ENCODE data around the gene VWF. TPM values are rescaled to one million over a fixed set of nuclear protein-coding genes. Genes with fewer than 3 reads are reported as not detected.

VWF gene
- total and polyA plus RNA-seq, 2 of the 4 experiments (the other 2 are of a cell fraction), result under 0.01 to 0.09 TPM

GRCh38 chr12:5900076-5900475 lies 224.4 kb downstream of the VWF start:
- Histone ChIP-seq H2AFZ (replicated peaks; ENCODE audit: low read length, poor library complexity) (no peak overlapping the region), H3K4me3 (ENCODE audit: insufficient read depth, low read depth, low read length) (no peak overlapping the region), H4K8ac (ENCODE audit: low read depth in 2 of 2, low read length in 2 of 2) (no peak overlapping the region), H3K18ac (ENCODE audit: low read depth, low read length) (no peak overlapping the region), H3K9me1 (ENCODE audit: insufficient read depth, low read length) (no peaks in the 10 kb centered on the region), H4K91ac (ENCODE audit: insufficient read depth, low read depth, low read length) (no peak overlapping the region), H3K56ac (ENCODE audit: extremely low read depth, insufficient read depth, low read length) (no peak overlapping the region), H4K20me1 (ENCODE audit: insufficient read depth, low read length) (no peaks in the 10 kb centered on the region), H3K9me3 (ENCODE audit: control insufficient read depth, insufficient read depth, low read length) (no peaks in the 10 kb centered on the region), H3K36me3 (ENCODE audit: control insufficient read depth, insufficient read depth, low read length) (no peaks in the 10 kb centered on the region), H3K4me1 (ENCODE audit: control insufficient read depth, insufficient read depth, low read length) (no peaks in the 10 kb centered on the region), H2AK5ac (ENCODE audit: low read depth, low read length) (no peak overlapping the region), H3K4me2 (ENCODE audit: low read depth, low read length) (no peak overlapping the region), H2BK20ac (ENCODE audit: low read depth, low read length) (no peak overlapping the region), H2BK15ac (ENCODE audit: low read depth, low read length) (no peak overlapping the region), H3K27me3 (ENCODE audit: control insufficient read depth, insufficient read depth, low read length) (peaks cover 11% of the 10 kb centered on the region), H4K5ac (ENCODE audit: low read depth, low read length) (no peak overlapping the region), H2BK120ac (ENCODE audit: low read depth, low read length) (no peak overlapping the region), H2AK9ac (replicated peaks; ENCODE audit: low read depth, low read length, poor library complexity) (no peak overlapping the region), H3K9ac (ENCODE audit: low read depth, low read length) (no peak overlapping the region), H3K4ac (ENCODE audit: low read depth, low read length) (no peak overlapping the region), H2BK5ac (ENCODE audit: low read depth, low read length, poor library complexity, severe bottlenecking) (no peak overlapping the region), H3K27ac (ENCODE audit: insufficient read depth, low read length) (no peak overlapping the region), H3K79me1 (ENCODE audit: low read depth in 1 of 2, low read length in 2 of 2) (no peaks in the 10 kb centered on the region), H3K23ac (ENCODE audit: low read depth, low read length) (no peak overlapping the region), H3K14ac (replicated peaks; ENCODE audit: low read depth, low read length) (no peak overlapping the region)
- intact Hi-C loops (cut with micrococcal nuclease), result no loop called here
- DNase-seq (no peak), ATAC-seq (ENCODE audit: low read depth) (no peak)
- in situ Hi-C loops (cut with MboI; ENCODE audit: low sequenced_read_pairs), result no loop called here
- 17% methylated on average over 1 of the region's 4 CpGs; no CpG with 5 or more reads in 1 of the 2 experiments for WGBS, 2 experiments (ENCODE audit: extremely low coverage in 2 of 2, insufficient read length in 1 of 2)
- CTCF ChIA-PET, result no interaction called here
- no peak for TF ChIP-seq USF2 (IDR thresholded peaks at IDR 0.05; ENCODE audit: low read depth, low read length)
- no peak for TF ChIP-seq MXI1 (IDR thresholded peaks at IDR 0.05; ENCODE audit: borderline replicate concordance, low read depth, low read length)
- BruUV-seq (replicated peaks), result no TSS peak
- dilution Hi-C loops (cut with HindIII; ENCODE audit: low sequenced_read_pairs, unreplicated experiment), result no loop called here
- POLR2A ChIA-PET (ENCODE audit: unreplicated experiment), result no interaction called here

Data from IMR-90 (cell line).